Measurements from ENCODE around the gene ATXN1. TPM values are rescaled to one million over a fixed set of nuclear protein-coding genes. Genes with fewer than 3 reads are reported as not detected.
"Not testable (repeated sequence)": the region's sequence is repeated elsewhere in the genome, so short reads cannot be mapped to it uniquely, and the experiment has no call there.

The ATXN1 gene
- total RNA-seq, 1 donor from 2014 or later: 70.0 TPM

DNA sequence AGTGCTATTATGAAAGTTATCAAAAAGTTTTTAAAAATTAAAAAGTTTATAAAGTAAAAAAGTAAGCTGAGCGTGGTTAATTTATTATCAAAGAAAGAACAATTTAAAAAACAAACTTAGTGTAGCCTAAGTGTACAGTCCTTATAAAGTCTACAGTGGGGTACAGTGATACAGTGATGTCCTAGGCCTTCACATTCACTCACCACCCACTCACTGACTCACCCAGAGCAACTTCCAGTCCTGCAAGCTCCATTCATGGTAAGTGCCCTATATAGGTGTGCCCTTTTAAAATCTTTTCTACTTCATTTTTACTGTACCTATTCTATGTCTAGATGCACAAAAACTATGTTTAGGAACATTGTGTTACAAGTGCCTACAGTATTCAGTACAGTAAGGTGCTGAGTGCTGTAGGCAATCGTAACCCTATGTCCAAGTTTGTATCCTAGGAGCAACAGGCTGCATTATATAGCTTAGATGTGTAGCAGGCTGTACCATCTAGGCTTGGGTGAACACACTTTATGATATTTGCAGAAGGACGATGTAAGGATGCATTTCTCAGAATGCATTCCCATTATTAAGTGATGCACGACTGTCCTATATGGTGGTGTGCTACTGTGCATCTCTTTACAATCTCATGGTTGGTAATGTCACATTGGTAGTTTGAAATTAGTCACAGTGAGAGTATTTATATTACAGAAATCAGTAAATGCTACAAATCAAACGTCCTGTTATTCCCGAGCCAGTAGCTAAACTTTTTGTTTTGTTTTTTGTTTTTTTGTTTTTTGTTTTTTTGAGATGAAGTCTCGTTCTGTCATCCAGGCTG, 364.6 kb downstream of the ATXN1 start:
- peaks cover 17% of the 10 kb centered on the region for H3K4me1 Mint-ChIP-seq
- H3K9me3 Mint-ChIP-seq: no peaks in the 10 kb centered on the region
- H3K27ac Mint-ChIP-seq: no peak overlapping the region
- intact Hi-C loops (cut with micrococcal nuclease): no loop called here
- DNase-seq: no peak
- no peaks in the 10 kb centered on the region for H3K27me3 Mint-ChIP-seq
- H3K36me3 Mint-ChIP-seq (ENCODE audit: low read depth): peaks cover 10% of the 10 kb centered on the region
- no peak overlapping the region for H3K4me3 Mint-ChIP-seq

DNA sequence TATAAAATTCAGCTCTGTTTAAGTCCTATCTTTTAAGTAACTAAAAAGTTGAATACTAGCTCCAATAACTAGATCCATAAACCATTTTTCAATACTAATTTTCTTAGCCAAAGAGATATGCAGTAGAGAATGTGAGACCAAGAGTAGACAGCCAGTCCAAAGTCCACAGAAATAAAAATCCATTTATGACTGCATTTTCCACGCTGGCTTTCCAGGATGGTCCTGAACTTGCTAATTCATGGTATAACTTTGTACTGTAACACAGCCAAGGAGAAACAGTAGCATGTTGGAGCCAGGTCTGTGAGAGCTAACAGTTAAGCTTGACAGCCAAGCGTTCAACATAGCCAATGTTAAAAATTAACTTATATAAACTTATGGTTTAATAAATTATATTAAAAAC, 366.6 kb downstream of the ATXN1 start:
- H3K9me3 Mint-ChIP-seq: no peaks in the 10 kb centered on the region
- no peaks in the 10 kb centered on the region for H3K27me3 Mint-ChIP-seq
- H3K4me1 Mint-ChIP-seq: peaks cover 15% of the 10 kb centered on the region
- no peak overlapping the region for H3K27ac Mint-ChIP-seq
- peaks cover 9% of the 10 kb centered on the region for H3K36me3 Mint-ChIP-seq (ENCODE audit: low read depth)
- H3K4me3 Mint-ChIP-seq: no peak overlapping the region
- no peak for DNase-seq
- intact Hi-C loops (cut with micrococcal nuclease): no loop called here

- H3K27me3 Mint-ChIP-seq: no peaks in the 10 kb centered on the region
- no peak overlapping the region for H3K27ac Mint-ChIP-seq
- peaks cover 15% of the 10 kb centered on the region for H3K4me1 Mint-ChIP-seq
- H3K9me3 Mint-ChIP-seq: no peaks in the 10 kb centered on the region
- intact Hi-C loops (cut with micrococcal nuclease): no loop called here
- no peak for DNase-seq
- no peak overlapping the region for H3K4me3 Mint-ChIP-seq
- peaks cover 12% of the 10 kb centered on the region for H3K36me3 Mint-ChIP-seq (ENCODE audit: low read depth)
Observed at GRCh38 chr6:16393326-16393725, 367.9 kb downstream of the ATXN1 start.

DNA sequence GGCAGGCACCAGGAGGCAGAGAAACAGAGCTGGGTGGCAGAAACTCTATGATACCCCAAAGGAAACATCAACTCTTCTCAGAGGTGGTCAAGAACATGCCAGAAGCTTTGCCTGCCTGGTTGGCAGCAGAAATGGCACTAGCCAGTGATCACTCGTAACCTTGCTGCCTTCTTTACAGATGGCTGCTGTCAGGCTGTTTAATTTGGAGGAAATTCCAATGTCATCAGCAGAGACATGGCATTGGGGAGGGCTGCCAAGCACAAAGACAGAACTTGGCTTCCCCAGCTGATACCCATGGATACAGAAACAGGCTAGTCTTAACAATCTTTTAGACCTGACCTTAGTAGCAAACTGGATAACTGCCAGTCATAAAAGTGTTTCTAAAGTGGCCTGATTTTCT, 369.2 kb downstream of the ATXN1 start:
- Mint-ChIP-seq H3K4me1 (peaks cover 10% of the 10 kb centered on the region), H3K27ac (no peak overlapping the region)

DNA sequence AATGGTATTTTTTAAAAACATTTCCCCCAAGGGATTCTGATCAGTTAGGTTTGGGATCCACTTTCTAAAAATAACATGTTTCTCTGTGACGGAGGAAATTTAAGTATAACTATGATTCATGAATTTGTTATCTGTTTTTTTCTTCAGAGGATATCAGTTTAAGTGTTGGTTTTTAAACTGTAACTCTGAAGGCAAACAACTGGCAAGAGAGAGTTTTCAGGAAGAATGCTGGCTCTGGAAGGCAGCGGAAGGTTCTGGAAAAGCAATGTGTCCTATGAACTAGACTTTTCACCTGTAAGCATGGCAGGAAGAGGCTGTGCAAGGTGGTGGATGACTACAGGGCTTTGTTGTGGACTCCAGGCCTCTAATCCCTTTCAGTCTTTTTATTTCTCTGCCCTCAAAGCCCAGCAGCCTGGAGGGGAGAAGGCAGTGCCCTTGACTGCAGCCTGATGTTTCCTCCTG, 369.8 kb downstream of the ATXN1 start:
- intact Hi-C loops (cut with micrococcal nuclease): no loop called here
- no peak overlapping the region for H3K27ac Mint-ChIP-seq
- H3K4me1 Mint-ChIP-seq: peaks cover 5% of the 10 kb centered on the region
- peaks cover 12% of the 10 kb centered on the region for H3K36me3 Mint-ChIP-seq (ENCODE audit: low read depth)
- DNase-seq: no peak
- H3K27me3 Mint-ChIP-seq: no peaks in the 10 kb centered on the region
- no peaks in the 10 kb centered on the region for H3K9me3 Mint-ChIP-seq
- H3K4me3 Mint-ChIP-seq: no peak overlapping the region

More for the DNA sequence above, 369.2 kb downstream of the ATXN1 start:
- Mint-ChIP-seq H3K9me3 (no peaks in the 10 kb centered on the region), H3K4me3 (no peak overlapping the region), H3K36me3 (ENCODE audit: low read depth) (peaks cover 12% of the 10 kb centered on the region), H3K27me3 (no peaks in the 10 kb centered on the region)
- intact Hi-C loops (cut with micrococcal nuclease): no loop called here
- no peak for DNase-seq

DNA sequence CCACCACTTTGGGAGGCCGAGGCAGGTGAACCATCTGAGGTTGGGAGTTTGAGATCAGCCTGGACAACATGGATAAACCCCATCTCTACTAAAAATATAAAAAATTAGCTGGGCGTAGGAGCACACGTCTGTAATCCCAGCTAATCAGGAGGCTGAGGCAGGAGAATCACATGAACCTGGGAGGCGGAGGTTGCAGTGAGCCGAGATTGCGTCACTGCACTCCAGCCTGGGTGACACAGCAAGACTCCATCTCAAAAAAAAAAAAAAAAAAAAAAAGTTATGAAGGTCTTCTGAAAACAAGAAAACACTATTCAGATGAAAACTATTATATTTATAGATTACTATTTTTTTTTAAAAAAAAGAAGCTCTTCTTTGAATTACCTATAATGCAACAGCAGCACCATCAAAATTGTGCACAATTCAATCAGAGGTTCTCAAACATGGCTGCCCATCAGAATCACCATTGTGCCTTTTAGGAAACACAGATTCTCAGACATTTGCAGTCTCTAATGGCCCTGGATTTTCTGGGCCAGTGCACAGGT, 370.3 kb downstream of the ATXN1 start:
- H3K27me3 Mint-ChIP-seq; H3K4me1 Mint-ChIP-seq; H3K27ac Mint-ChIP-seq; DNase-seq; H3K9me3 Mint-ChIP-seq; H3K4me3 Mint-ChIP-seq; intact Hi-C loops (cut with micrococcal nuclease): not testable (repeated sequence)
- peaks cover 12% of the 10 kb centered on the region for H3K36me3 Mint-ChIP-seq (ENCODE audit: low read depth)

DNA sequence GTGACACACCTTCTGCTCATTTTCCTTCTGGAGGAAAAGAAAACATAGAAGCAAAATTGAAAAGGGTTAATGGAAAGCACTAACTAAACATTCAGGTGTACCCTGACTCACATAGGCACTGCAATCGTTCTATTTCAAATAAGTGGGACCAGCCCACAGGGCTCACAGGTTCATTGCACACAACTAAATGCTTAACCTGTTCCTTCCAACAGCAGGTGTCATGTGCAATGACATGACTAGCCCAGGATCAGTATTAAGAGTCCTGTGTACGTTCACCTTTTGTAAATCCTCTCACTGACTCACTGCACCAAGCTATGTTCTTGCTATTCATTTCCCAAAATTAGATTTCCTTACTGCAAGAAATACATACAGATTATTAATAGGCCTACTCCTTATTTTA, 371.6 kb downstream of the ATXN1 start:
- Mint-ChIP-seq H3K27me3 (no peaks in the 10 kb centered on the region), H3K27ac (no peak overlapping the region), H3K36me3 (ENCODE audit: low read depth) (peaks cover 17% of the 10 kb centered on the region), H3K9me3 (no peaks in the 10 kb centered on the region), H3K4me3 (no peak overlapping the region), H3K4me1 (peaks cover 10% of the 10 kb centered on the region)
- intact Hi-C loops (cut with micrococcal nuclease): no loop called here
- no peak for DNase-seq

DNA sequence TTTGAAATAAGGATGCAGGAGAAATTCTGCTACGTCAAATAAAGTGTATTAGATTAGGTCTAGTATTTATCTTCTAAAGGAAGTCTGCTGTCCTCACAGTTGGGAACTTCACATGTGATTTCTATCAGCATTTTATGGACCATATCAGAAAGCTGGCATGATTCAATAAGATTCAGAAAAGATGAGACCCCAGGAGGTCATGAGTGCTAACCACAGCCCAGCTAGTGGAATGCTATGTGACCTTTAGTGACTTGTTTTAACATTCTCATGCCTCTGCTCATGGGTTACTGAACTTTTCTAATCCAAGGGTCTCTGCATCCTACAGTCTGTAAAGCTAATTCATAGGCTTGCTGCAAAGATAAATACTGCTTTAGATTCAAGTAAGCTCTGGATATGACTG, 372.8 kb downstream of the ATXN1 start:
- no peak for DNase-seq
- intact Hi-C loops (cut with micrococcal nuclease): no loop called here
- Mint-ChIP-seq H3K27me3 (no peaks in the 10 kb centered on the region), H3K27ac (no peak overlapping the region), H3K4me3 (no peak overlapping the region), H3K36me3 (ENCODE audit: low read depth) (peaks cover 17% of the 10 kb centered on the region), H3K4me1 (peaks cover 10% of the 10 kb centered on the region), H3K9me3 (no peaks in the 10 kb centered on the region)

- H3K9me3 Mint-ChIP-seq: no peaks in the 10 kb centered on the region
Observed at GRCh38 chr6:16386057-16386456, 375.2 kb downstream of the ATXN1 start.

DNA sequence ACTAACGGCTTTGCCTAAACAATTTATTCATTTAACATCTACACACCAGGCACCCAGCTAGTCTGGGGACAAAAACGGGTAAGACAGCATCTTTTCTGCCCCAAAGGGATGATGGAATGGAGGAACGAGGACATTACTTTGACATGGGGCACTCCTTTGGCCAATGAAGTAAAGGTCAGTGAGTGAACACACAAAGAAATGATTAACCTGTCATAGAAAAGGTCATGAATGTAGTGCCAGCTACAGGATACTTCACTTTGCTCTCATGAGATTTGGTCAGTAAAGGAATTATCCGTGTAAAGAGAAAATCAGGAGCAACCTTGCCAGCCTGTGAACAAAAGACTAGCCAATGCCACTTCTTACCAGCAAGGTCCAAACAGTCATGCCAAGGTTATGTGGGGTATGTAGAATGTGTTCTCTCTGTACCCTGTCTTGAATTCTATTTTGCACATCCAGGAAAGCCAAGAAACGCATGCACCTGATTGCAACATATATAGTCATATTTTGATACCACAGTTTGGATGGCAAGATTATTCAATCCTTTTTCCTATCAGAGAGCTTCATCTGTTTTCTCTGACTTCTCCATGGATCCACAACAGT, 377.6 kb downstream of the ATXN1 start:
- Mint-ChIP-seq H3K9me3 (no peaks in the 10 kb centered on the region), H3K27ac (no peak overlapping the region), H3K4me3 (no peak overlapping the region), H3K36me3 (ENCODE audit: low read depth) (peaks cover 14% of the 10 kb centered on the region), H3K4me1 (peaks cover 5% of the 10 kb centered on the region), H3K27me3 (no peaks in the 10 kb centered on the region)
- DNase-seq: no peak
- intact Hi-C loops (cut with micrococcal nuclease): no loop called here

More at GRCh38 chr6:16386057-16386456, 375.2 kb downstream of the ATXN1 start:
- Mint-ChIP-seq H3K4me1 (peaks cover 5% of the 10 kb centered on the region), H3K27me3 (no peaks in the 10 kb centered on the region), H3K27ac (no peak overlapping the region), H3K36me3 (ENCODE audit: low read depth) (peaks cover 15% of the 10 kb centered on the region), H3K4me3 (no peak overlapping the region)
- DNase-seq: no peak
- intact Hi-C loops (cut with micrococcal nuclease): no loop called here

- H3K4me3 Mint-ChIP-seq; DNase-seq; H3K4me1 Mint-ChIP-seq; H3K27me3 Mint-ChIP-seq; H3K27ac Mint-ChIP-seq; H3K9me3 Mint-ChIP-seq; intact Hi-C loops (cut with micrococcal nuclease): not testable (repeated sequence)
- peaks cover 12% of the 10 kb centered on the region for H3K36me3 Mint-ChIP-seq (ENCODE audit: low read depth)
Observed at GRCh38 chr6:16381968-16382367, 379.3 kb downstream of the ATXN1 start.

DNA sequence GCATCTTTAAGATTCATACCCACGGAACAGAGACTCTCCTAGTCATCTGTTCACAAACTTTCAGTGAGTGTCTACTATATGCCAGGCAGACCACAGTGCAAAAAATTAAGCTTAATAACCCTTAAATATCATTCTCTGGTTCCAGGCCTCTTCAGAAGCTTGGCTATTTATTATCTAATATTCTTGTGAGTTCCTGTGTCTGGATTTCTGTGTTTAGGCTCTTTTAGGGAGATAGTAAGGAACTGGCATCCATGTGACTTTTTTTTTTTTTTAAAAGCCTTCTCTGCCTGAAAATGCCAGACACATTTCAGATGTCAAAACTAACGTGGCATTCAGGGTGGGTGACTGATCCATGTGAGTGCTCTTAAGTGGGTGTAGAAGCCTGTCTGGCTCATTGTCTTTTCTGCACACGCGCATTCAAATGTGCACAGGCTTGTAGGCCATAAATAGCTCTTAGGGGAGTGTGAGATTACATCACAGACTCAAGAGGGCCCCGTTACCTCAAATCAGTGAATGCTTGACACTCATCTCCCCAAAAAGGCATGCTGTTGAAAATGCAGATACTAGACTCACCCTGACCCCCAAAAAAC, 380.9 kb downstream of the ATXN1 start:
- DNase-seq: no peak
- Mint-ChIP-seq H3K4me3 (no peak overlapping the region), H3K4me1 (peaks cover 5% of the 10 kb centered on the region), H3K36me3 (ENCODE audit: low read depth) (peaks cover 15% of the 10 kb centered on the region), H3K27ac (no peak overlapping the region), H3K27me3 (no peaks in the 10 kb centered on the region), H3K9me3 (no peaks in the 10 kb centered on the region)
- intact Hi-C loops (cut with micrococcal nuclease): no loop called here

DNA sequence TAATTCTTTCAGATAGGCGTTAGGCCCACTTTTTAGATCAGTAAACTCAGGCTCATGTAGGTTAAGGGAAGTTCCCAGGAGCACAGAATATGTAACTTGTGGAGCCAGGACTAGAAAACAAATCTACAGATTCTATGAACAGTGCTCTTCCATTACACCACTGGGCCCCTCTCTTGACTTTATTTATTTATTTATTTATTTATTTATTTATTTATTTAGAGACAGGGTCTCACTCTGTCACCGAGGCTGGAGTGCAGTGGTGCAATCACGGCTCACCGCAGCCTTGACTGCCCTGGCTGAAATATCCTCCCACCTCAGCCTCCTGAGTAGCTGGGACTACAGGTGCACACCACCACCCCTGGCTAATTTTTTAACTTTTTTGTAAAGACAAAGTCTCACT, 382.9 kb downstream of the ATXN1 start:
- H3K9me3 Mint-ChIP-seq; H3K27ac Mint-ChIP-seq; H3K4me3 Mint-ChIP-seq; intact Hi-C loops (cut with micrococcal nuclease); H3K4me1 Mint-ChIP-seq; H3K27me3 Mint-ChIP-seq; DNase-seq: not testable (repeated sequence)
- H3K36me3 Mint-ChIP-seq (ENCODE audit: low read depth): peaks cover 11% of the 10 kb centered on the region

- no peaks in the 10 kb centered on the region for H3K27me3 Mint-ChIP-seq
- intact Hi-C loops (cut with micrococcal nuclease): no loop called here
- H3K4me1 Mint-ChIP-seq: peaks cover 3% of the 10 kb centered on the region
- no peak overlapping the region for H3K4me3 Mint-ChIP-seq
- no peaks in the 10 kb centered on the region for H3K9me3 Mint-ChIP-seq
- H3K36me3 Mint-ChIP-seq (ENCODE audit: low read depth): peaks cover 14% of the 10 kb centered on the region
- no peak overlapping the region for H3K27ac Mint-ChIP-seq
- DNase-seq: no peak
Observed at GRCh38 chr6:16377470-16377869, 383.8 kb downstream of the ATXN1 start.
